H1 (cell line): ENCODE results near the gene CEP83. TPM values are rescaled to one million over a fixed set of nuclear protein-coding genes. Genes with fewer than 3 reads are reported as not detected.

Experiments used
- CTCF ChIA-PET: fragments of 300-600 bp; sonication (Branson Sonifier 250); formaldehyde crosslinking; loops from one replicate; lab custom pipeline; 2021; ENCODE audit not compliant: partially characterized antibody; lab: Charles Lee
- POLR2A ChIA-PET: fragments of 300-600 bp; sonication (Branson Sonifier 250); formaldehyde crosslinking; loops from one replicate; lab custom pipeline; 2021; ENCODE audit warnings: inconsistent platforms; ENCODE audit not compliant: partially characterized antibody; lab: Charles Lee
- DNase-seq, 2 experiments: peaks; one replicate each; pipeline versions ENCODE4 v3.0.0 to v3.0.0-alpha.2; 2010 to 2022; ENCODE audit warnings: low spot score in 2 of 2, low read depth in 1 of 2, mixed read lengths in 1 of 2
- FAIRE-seq: peaks from 2 replicates; lab custom pipeline; 2011; peaks lifted over from hg19 to GRCh38; lab: Jason Lieb, UNC
- H2AFZ ChIP-seq: 2 replicates; pipeline ENCODE4 v1.8.1; 2012; ENCODE audit warnings: low read length, inconsistent platforms
- H2AK5ac ChIP-seq: 2 replicates; pipeline ENCODE4 v1.6.1; 2013; ENCODE audit warnings: low read depth, low read length
- H2BK120ac ChIP-seq: replicated peaks from 2 replicates; pipeline ENCODE3; 2013; ENCODE audit warnings: low read depth, low read length, inconsistent platforms
- H2BK12ac ChIP-seq: 2 replicates; pipeline ENCODE4 v1.6.1; 2013; ENCODE audit warnings: low read depth, low read length
- H2BK15ac ChIP-seq: 2 replicates; pipeline ENCODE4 v1.6.1; 2013; ENCODE audit warnings: low read length
- H2BK20ac ChIP-seq: 2 replicates; pipeline ENCODE4 v1.6.1; 2013; ENCODE audit warnings: low read length
- H2BK5ac ChIP-seq: 2 replicates; pipeline ENCODE4 v1.6.1; 2013; ENCODE audit warnings: low read depth, low read length
- H3K14ac ChIP-seq: 2 replicates; pipeline ENCODE4 v1.6.1; 2013; ENCODE audit warnings: inconsistent platforms; ENCODE audit not compliant: insufficient read length
- H3K18ac ChIP-seq: 2 replicates; pipeline ENCODE4 v1.6.1; 2013; ENCODE audit warnings: low read length; ENCODE audit errors: extremely low read depth
- H3K23ac ChIP-seq: 2 replicates; pipeline ENCODE4 v1.6.1; 2013; ENCODE audit warnings: inconsistent platforms; ENCODE audit not compliant: insufficient read length
- H3K23me2 ChIP-seq: 2 replicates; pipeline ENCODE4 v1.6.1; 2013; ENCODE audit warnings: low read depth, low read length
- H3K27ac ChIP-seq: 2 replicates; pipeline ENCODE4 v1.6.1; 2011; ENCODE audit warnings: low read depth, low read length, inconsistent platforms
- H3K27me3 ChIP-seq, 4 experiments: replicated peaks in 1 of 4; 1 replicate in 1 of 4; 2 replicates in 3 of 4; pipeline versions ENCODE4 v1.6.1 to v1.8.1; 2011 to 2013; ENCODE audit warnings: low read length in 3 of 4, mild to moderate bottlenecking in 3 of 4, inconsistent platforms in 2 of 4, mixed read lengths in 2 of 4, moderate library complexity in 1 of 4; ENCODE audit not compliant: control insufficient read depth in 3 of 4, insufficient read depth in 3 of 4; ENCODE audit errors: extremely low read depth in 1 of 4
- H3K36me3 ChIP-seq, 4 experiments: 2 replicates each; pipeline versions ENCODE4 v1.6.1 to v1.8.1; 2011 to 2013; ENCODE audit warnings: mild to moderate bottlenecking in 4 of 4, low read length in 3 of 4, moderate library complexity in 2 of 4, control low read depth in 1 of 4, inconsistent platforms in 1 of 4; ENCODE audit not compliant: insufficient read depth in 4 of 4, control insufficient read depth in 2 of 4
- H3K4ac ChIP-seq: replicated peaks from 2 replicates; pipeline ENCODE3; 2013; ENCODE audit warnings: low read length, low read depth, mixed read lengths, inconsistent platforms; ENCODE audit not compliant: insufficient read length
- H3K4me1 ChIP-seq, 4 experiments: replicated peaks in 1 of 4; 1 replicate in 1 of 4; 2 replicates in 3 of 4; pipeline versions ENCODE4 v1.6.1 to v1.8.1; 2011 to 2013; ENCODE audit warnings: low read length in 3 of 4, inconsistent platforms in 2 of 4, mixed read lengths in 1 of 4; ENCODE audit not compliant: insufficient read depth in 4 of 4, control insufficient read depth in 3 of 4
- H3K4me2 ChIP-seq, 2 experiments: 2 replicates each; pipeline versions ENCODE4 v1.6.1 to v1.8.1; 2011 to 2013; ENCODE audit warnings: low read depth in 2 of 2, low read length in 2 of 2, control low read depth in 1 of 2, inconsistent platforms in 1 of 2, mild to moderate bottlenecking in 1 of 2; ENCODE audit not compliant: insufficient read depth in 1 of 2
- H3K4me3 ChIP-seq, 4 experiments: fragments of 200-600, 300-600 bp in 1 of 4; sonication (generic), shearing (Covaris generic), sonication (Bioruptor Twin) in 1 of 4; 2 replicates each; pipeline versions ENCODE4 v1.5.1 to v1.8.1; 2011 to 2016; ENCODE audit warnings: low read length in 4 of 4, low read depth in 3 of 4, control low read depth in 2 of 4, inconsistent platforms in 2 of 4, mild to moderate bottlenecking in 2 of 4, mixed read lengths in 1 of 4, moderate library complexity in 1 of 4; ENCODE audit not compliant: insufficient read depth in 2 of 4; ENCODE audit errors: extremely low read depth in 1 of 4
- H3K56ac ChIP-seq: replicated peaks from 2 replicates; pipeline ENCODE3; 2013; ENCODE audit warnings: low read depth, mild to moderate bottlenecking, mixed read lengths, low read length, inconsistent platforms; ENCODE audit not compliant: insufficient read length
- H3K79me1 ChIP-seq: 2 replicates; pipeline ENCODE4 v1.6.1; 2013; ENCODE audit warnings: low read depth, low read length, control low read depth
- H3K79me2 ChIP-seq, 2 experiments: 2 replicates each; pipeline versions ENCODE4 v1.6.1 to v1.8.1; 2012 to 2013; ENCODE audit warnings: low read length in 2 of 2, mild to moderate bottlenecking in 2 of 2, inconsistent platforms in 1 of 2; ENCODE audit not compliant: insufficient read depth in 2 of 2, control insufficient read depth in 1 of 2
- H3K9ac ChIP-seq, 4 experiments: replicated peaks in 1 of 4; 1 replicate in 1 of 4; 2 replicates in 3 of 4; pipeline versions ENCODE4 v1.6.1 to v1.8.1; 2011 to 2013; ENCODE audit warnings: low read depth in 3 of 4, low read length in 3 of 4, control low read depth in 2 of 4, mild to moderate bottlenecking in 2 of 4, moderate library complexity in 2 of 4, inconsistent platforms in 1 of 4; ENCODE audit errors: extremely low read depth in 1 of 4
- H3K9me3 ChIP-seq, 2 experiments: 2 replicates each; pipeline versions ENCODE4 v1.6.1 to v1.8.1; 2012 to 2013; ENCODE audit warnings: mild to moderate bottlenecking in 2 of 2, moderate library complexity in 2 of 2, control low read depth in 1 of 2, inconsistent platforms in 1 of 2, low read depth in 1 of 2, low read length in 1 of 2, mixed read lengths in 1 of 2; ENCODE audit not compliant: insufficient read depth in 2 of 2
- H4K20me1 ChIP-seq, 2 experiments: replicated peaks in 1 of 2; 2 replicates each; pipeline versions ENCODE3 to v1.8.1; 2011 to 2013; ENCODE audit warnings: inconsistent platforms in 2 of 2, low read length in 2 of 2, mild to moderate bottlenecking in 1 of 2; ENCODE audit not compliant: insufficient read depth in 2 of 2, control insufficient read depth in 1 of 2
- H4K5ac ChIP-seq: 2 replicates; pipeline ENCODE4 v1.6.1; 2013; ENCODE audit warnings: low read length, low read depth, mixed read lengths, inconsistent platforms; ENCODE audit not compliant: insufficient read length
- H4K8ac ChIP-seq: 2 replicates; pipeline ENCODE4 v1.8.0; 2013; ENCODE audit warnings: mild to moderate bottlenecking, moderate library complexity, low read length, inconsistent platforms; ENCODE audit not compliant: insufficient read depth; ENCODE audit errors: extremely low read depth
- H4K91ac ChIP-seq: replicated peaks from 2 replicates; pipeline ENCODE3; 2013; ENCODE audit warnings: low read length, mixed read lengths, inconsistent platforms; ENCODE audit not compliant: insufficient read length
- BCL11A ChIP-seq, 2 experiments: IDR thresholded peaks; one replicate each; pipeline ENCODE4 v1.6.1; 2011; ENCODE audit warnings: low read depth in 2 of 2, low read length in 2 of 2, mild to moderate bottlenecking in 2 of 2
- CBX8 ChIP-seq: fragments of 300-800, 300-1000 bp; sonication (generic); IDR thresholded peaks from 2 replicates; pipeline ENCODE4 v1.7.1; 2016; ENCODE audit warnings: low read depth, low read length, borderline replicate concordance
- EZH2 ChIP-seq: fragments of 200-600 bp; sonication (generic); IDR thresholded peaks from 2 replicates; pipeline ENCODE4 v1.7.1; 2012; ENCODE audit warnings: low read depth, mild to moderate bottlenecking, moderate library complexity, low read length, inconsistent platforms; ENCODE audit not compliant: severe bottlenecking
- JUN ChIP-seq: IDR thresholded peaks from 2 replicates; pipeline ENCODE4 v1.6.1; 2011; ENCODE audit warnings: low read depth, mild to moderate bottlenecking, improper control_type of control experiment, low read length
- KDM4A ChIP-seq: IDR thresholded peaks from one replicate; pipeline ENCODE4 v1.7.1; 2012; ENCODE audit warnings: low read depth, mild to moderate bottlenecking, moderate library complexity, low read length, inconsistent platforms; ENCODE audit not compliant: severe bottlenecking
- KDM5A ChIP-seq: fragments of 200-600 bp; IDR thresholded peaks from 2 replicates; pipeline ENCODE4 v1.7.1; 2012; ENCODE audit warnings: mild to moderate bottlenecking, low read length, inconsistent platforms, mixed read lengths
- POLR2AphosphoS5 ChIP-seq: IDR thresholded peaks from 2 replicates; pipeline ENCODE4 v1.6.1; 2011; ENCODE audit warnings: low read depth, low read length
- RAD21 ChIP-seq, 2 experiments: IDR thresholded peaks in 1 of 2; conservative IDR thresholded peaks in 1 of 2; 2 replicates each; pipeline ENCODE4 v1.6.1; 2011; ENCODE audit warnings: low read depth in 2 of 2, low read length in 2 of 2, improper control_type of control experiment in 1 of 2, inconsistent platforms in 1 of 2, mild to moderate bottlenecking in 1 of 2, moderate library complexity in 1 of 2
- RNF2 ChIP-seq: fragments of 200-900, 300-1000 bp; sonication (generic); IDR thresholded peaks from 2 replicates; pipeline ENCODE4 v1.7.1; 2016; ENCODE audit warnings: borderline replicate concordance, low read depth, mild to moderate bottlenecking, antibody characterized with exemption, low read length; ENCODE audit not compliant: poor library complexity, severe bottlenecking; ENCODE audit errors: missing control alignments
- SAP30 ChIP-seq: fragments of 300-600 bp; sonication (generic); IDR thresholded peaks from 2 replicates; pipeline ENCODE4 v1.7.1; 2012; ENCODE audit warnings: low read length, moderate library complexity, mild to moderate bottlenecking, inconsistent platforms; ENCODE audit not compliant: insufficient read depth, insufficient replicate concordance
- SP2 ChIP-seq: IDR thresholded peaks from 2 replicates; pipeline ENCODE4 v1.6.1; 2012; ENCODE audit warnings: mild to moderate bottlenecking, low read length, inconsistent platforms
- SRF ChIP-seq: IDR thresholded peaks from 2 replicates; pipeline ENCODE4 v1.6.1; 2011; ENCODE audit warnings: mild to moderate bottlenecking, low read depth, low read length, moderate library complexity
- TBP ChIP-seq: IDR thresholded peaks from 2 replicates; pipeline ENCODE4 v1.6.1; 2011; ENCODE audit warnings: low read depth, low read length, improper control_type of control experiment
- TCF12 ChIP-seq: IDR thresholded peaks from 2 replicates; pipeline ENCODE4 v1.6.1; 2011; ENCODE audit warnings: low read depth, mild to moderate bottlenecking, low read length
- WGBS, 2 experiments: shearing (Covaris generic) in 1 of 2; methylation state at CpG; one replicate each; pipeline versions ENCODE4 v1.1.6 to v1.1.7; 2013 to 2015; ENCODE audit warnings: low lambda C conversion rate in 2 of 2, mixed read lengths in 2 of 2, inconsistent platforms in 1 of 2, low coverage in 1 of 2, missing lambda C conversion rate in 1 of 2; ENCODE audit not compliant: insufficient replicate concordance in 2 of 2, insufficient coverage in 1 of 2, insufficient read length in 1 of 2; ENCODE audit errors: extremely low coverage in 1 of 2, missing lambda C conversion rate in 1 of 2; 5-methylcytosine and 5-hydroxymethylcytosine counted together
- polyA plus RNA-seq, 7 experiments: library from polyadenylated mRNA; depleted of rRNA in 3 of 7; stranded (reverse) in 5 of 7; unstranded in 2 of 7; fragments of >200 nt in 5 of 7; fragments of 200-250 nt in 2 of 7; gene quantifications; 1 replicate in 5 of 7; 2 replicates in 1 of 7; 4 replicates in 1 of 7; pipeline versions ENCODE4 v1.2.1 to v1.2.3, GENCODE V29; 2011 to 2013; ENCODE audit warnings: missing spikeins in 2 of 7, mixed read lengths in 2 of 7
- total RNA-seq: library from RNA; stranded (reverse); fragmentation: NEBNext Ultra II Directional; extraction: Animal tissue kit (Norgen Biotek cat#: 25700); gene quantifications from 2 replicates; pipeline ENCODE4 v1.2.1, GENCODE V29; 2021

The CEP83 gene
- total and polyA plus RNA-seq, 2 of the 8 experiments (the other 6 are each of a cell fraction or from before 2014, with no cell fraction given) = 6.0 to 25.8 TPM

- H4K91ac ChIP-seq = no peak overlapping the region
- H3K4me2 ChIP-seq = no peak overlapping the region
- no peaks in the 10 kb centered on the region for H3K23me2 ChIP-seq
- peaks cover 4 to 11% of the 10 kb centered on the region in 2 experiments for H3K9me3 ChIP-seq
- H3K4me1 ChIP-seq = no peaks in the 10 kb centered on the region
- no peaks in the 10 kb centered on the region for H3K27me3 ChIP-seq
- no peak overlapping the region for H3K9ac ChIP-seq
- H2BK12ac ChIP-seq = no peak overlapping the region
- H3K56ac ChIP-seq = no peak overlapping the region
- H2BK120ac ChIP-seq = no peak overlapping the region
- H3K4ac ChIP-seq = no peak overlapping the region
- ChIA-PET POLR2A (no interaction called here), CTCF (no interaction called here)
- DNase-seq (no peak), FAIRE-seq (no peak)
- H3K79me1 ChIP-seq = no peaks in the 10 kb centered on the region
- H3K36me3 ChIP-seq = peaks cover 0 to 13% (median 6%) of the 10 kb centered on the region in 4 experiments; a peak in 4 of 8 replicates
- no peak overlapping the region for H3K14ac ChIP-seq
- H3K27ac ChIP-seq = no peak overlapping the region
- no peak overlapping the region for H2BK5ac ChIP-seq
- H2AK5ac ChIP-seq = no peak overlapping the region
- H3K79me2 ChIP-seq = no peaks in the 10 kb centered on the region
- no peak overlapping the region for H3K18ac ChIP-seq
- H3K23ac ChIP-seq = no peak overlapping the region
- no peak overlapping the region for H3K4me3 ChIP-seq
- no peak overlapping the region for H2BK15ac ChIP-seq
- 84% methylated on average over 4 of the region's 4 CpGs; no CpG with 5 or more reads in 1 of the 2 experiments for WGBS, 2 experiments
- no peak overlapping the region for H4K5ac ChIP-seq
- no peak overlapping the region for H2AFZ ChIP-seq
- H2BK20ac ChIP-seq = no peak overlapping the region
- H4K20me1 ChIP-seq = no peaks in the 10 kb centered on the region
- TF ChIP-seq SAP30 (no peak), TBP (no peak), JUN (no peak), SRF (no peak), TCF12 (no peak), RAD21 (IDR thresholded peaks at IDR 0.05 in 1 of 2, conservative IDR thresholded peaks at IDR 0.05 in 1 of 2; ENCODE audit: low read depth in 2 of 2, low read length in 2 of 2) (no peak), EZH2 (no peak), CBX8 (no peak), KDM4A (no peak), RNF2 (no peak), SP2 (no peak), POLR2AphosphoS5 (no peak), BCL11A (IDR thresholded peaks at IDR 0.05; ENCODE audit: low read depth in 2 of 2, low read length in 2 of 2) (no peak), KDM5A (no peak)
- H4K8ac ChIP-seq = no peak overlapping the region
Observed at GRCh38 chr12:94397401-94397800, 62.3 kb downstream of the CEP83 start.
